Stimulated activated CD8-positive, alpha-beta memory T cell treated with anti-CD3 and anti-CD28 coated beads, Interleukin-4, amount 100 ng/mL, for 4 hours (primary cell): Measurements from ENCODE around the gene AQP7.
"Not testable (repeated sequence)": the region's sequence is repeated elsewhere in the genome, so short reads cannot be mapped to it uniquely, and the experiment has no call there.

Experiments used
- DNase-seq, 2 donors: peaks; one replicate each; pipeline ENCODE4 v3.0.0-alpha.2; 2020; ENCODE audit warnings: low read depth in 2 of 2, low spot score in 1 of 2

AQP7 gene

GRCh38 chr9:33399047-33399446 lies 3.3 kb downstream of the AQP7 start:
- DNase-seq, result not testable (repeated sequence)

GRCh38 chr9:33397801-33398200 lies 4.6 kb downstream of the AQP7 start:
- DNase-seq, result not testable (repeated sequence)

GRCh38 chr9:33395159-33395879 lies 7.0 kb downstream of the AQP7 start:
- not testable (repeated sequence) for DNase-seq

GRCh38 chr9:33393986-33394385 lies 8.4 kb downstream of the AQP7 start:
- DNase-seq, result not testable (repeated sequence)

- DNase-seq, result no peak
Measured at GRCh38 chr9:33393581-33393980, 8.8 kb downstream of the AQP7 start.

GRCh38 chr9:33392591-33393021 lies 9.8 kb downstream of the AQP7 start:
- DNase-seq, result not testable (repeated sequence)

GRCh38 chr9:33391111-33391771 lies 11.1 kb downstream of the AQP7 start:
- not testable (repeated sequence) for DNase-seq

GRCh38 chr9:33388110-33388994 lies 14.0 kb downstream of the AQP7 start:
- DNase-seq, result no peak

- not testable (repeated sequence) for DNase-seq
Measured at GRCh38 chr9:33386998-33387397, 15.4 kb downstream of the AQP7 start.

GRCh38 chr9:33386641-33386996 lies 15.7 kb downstream of the AQP7 start:
- not testable (repeated sequence) for DNase-seq

GRCh38 chr9:33385979-33386640 lies 16.3 kb downstream of the AQP7 start:
- DNase-seq, result not testable (repeated sequence)

GRCh38 chr9:33385536-33385935 lies 16.8 kb downstream of the AQP7 start:
- DNase-seq, result not testable (repeated sequence)

GRCh38 chr9:33383396-33383795 lies 19.0 kb downstream of the AQP7 start:
- DNase-seq, result not testable (repeated sequence)

GRCh38 chr9:33382397-33382796 lies 20.0 kb downstream of the AQP7 start:
- DNase-seq, result not testable (repeated sequence)

GRCh38 chr9:33381231-33381791 lies 21.1 kb downstream of the AQP7 start:
- no peak for DNase-seq

GRCh38 chr9:33380390-33381094 lies 21.8 kb downstream of the AQP7 start:
- no peak for DNase-seq

- DNase-seq, result no peak
Measured at GRCh38 chr9:33379666-33380389, 22.5 kb downstream of the AQP7 start.

GRCh38 chr9:33378121-33378795 lies 24.1 kb downstream of the AQP7 start:
- no peak for DNase-seq
